Measurements from ENCODE around the gene ALDH2.

DNA sequence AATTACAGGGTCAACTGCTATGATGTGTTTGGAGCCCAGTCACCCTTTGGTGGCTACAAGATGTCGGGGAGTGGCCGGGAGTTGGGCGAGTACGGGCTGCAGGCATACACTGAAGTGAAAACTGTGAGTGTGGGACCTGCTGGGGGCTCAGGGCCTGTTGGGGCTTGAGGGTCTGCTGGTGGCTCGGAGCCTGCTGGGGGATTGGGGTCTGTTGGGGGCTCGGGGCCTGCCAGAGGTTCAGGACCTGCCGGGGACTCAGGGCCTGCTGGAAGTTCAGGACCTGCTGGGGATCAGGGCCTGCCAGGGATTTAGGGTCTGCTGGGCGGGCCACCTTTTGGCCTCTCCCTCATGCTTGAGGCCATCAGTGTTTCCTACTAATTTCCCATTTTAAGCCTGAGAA, 37.1 kb downstream of the ALDH2 start:
- no peak for TF ChIP-seq POLR2A (IDR thresholded peaks at IDR 0.05; ENCODE audit: extremely low read depth, insufficient read length)
- TF ChIP-seq, protein P1, sequence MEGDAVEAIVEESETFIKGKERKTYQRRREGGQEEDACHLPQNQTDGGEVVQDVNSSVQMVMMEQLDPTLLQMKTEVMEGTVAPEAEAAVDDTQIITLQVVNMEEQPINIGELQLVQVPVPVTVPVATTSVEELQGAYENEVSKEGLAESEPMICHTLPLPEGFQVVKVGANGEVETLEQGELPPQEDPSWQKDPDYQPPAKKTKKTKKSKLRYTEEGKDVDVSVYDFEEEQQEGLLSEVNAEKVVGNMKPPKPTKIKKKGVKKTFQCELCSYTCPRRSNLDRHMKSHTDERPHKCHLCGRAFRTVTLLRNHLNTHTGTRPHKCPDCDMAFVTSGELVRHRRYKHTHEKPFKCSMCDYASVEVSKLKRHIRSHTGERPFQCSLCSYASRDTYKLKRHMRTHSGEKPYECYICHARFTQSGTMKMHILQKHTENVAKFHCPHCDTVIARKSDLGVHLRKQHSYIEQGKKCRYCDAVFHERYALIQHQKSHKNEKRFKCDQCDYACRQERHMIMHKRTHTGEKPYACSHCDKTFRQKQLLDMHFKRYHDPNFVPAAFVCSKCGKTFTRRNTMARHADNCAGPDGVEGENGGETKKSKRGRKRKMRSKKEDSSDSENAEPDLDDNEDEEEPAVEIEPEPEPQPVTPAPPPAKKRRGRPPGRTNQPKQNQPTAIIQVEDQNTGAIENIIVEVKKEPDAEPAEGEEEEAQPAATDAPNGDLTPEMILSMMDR (IDR thresholded peaks at IDR 0.05; ENCODE audit: low read depth, low read length), result no peak
- TF ChIP-seq, protein P2, sequence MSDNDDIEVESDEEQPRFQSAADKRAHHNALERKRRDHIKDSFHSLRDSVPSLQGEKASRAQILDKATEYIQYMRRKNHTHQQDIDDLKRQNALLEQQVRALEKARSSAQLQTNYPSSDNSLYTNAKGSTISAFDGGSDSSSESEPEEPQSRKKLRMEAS (IDR thresholded peaks at IDR 0.05; ENCODE audit: low read depth, low read length), result no peak
- TF ChIP-seq MYC (IDR thresholded peaks at IDR 0.05; ENCODE audit: low read depth, low read length), result no peak

Data from NB4 (cell line).